Endothelial cell of hepatic sinusoid (primary cell): ENCODE measurements around the gene DCAF5.

Experiments
- in situ Hi-C: cut with HindIII; loops from 2 replicates; pipeline ENCODE4 v1.10.0; 2017; ENCODE audit warnings: low sequenced_read_pairs

DCAF5 gene

DNA sequence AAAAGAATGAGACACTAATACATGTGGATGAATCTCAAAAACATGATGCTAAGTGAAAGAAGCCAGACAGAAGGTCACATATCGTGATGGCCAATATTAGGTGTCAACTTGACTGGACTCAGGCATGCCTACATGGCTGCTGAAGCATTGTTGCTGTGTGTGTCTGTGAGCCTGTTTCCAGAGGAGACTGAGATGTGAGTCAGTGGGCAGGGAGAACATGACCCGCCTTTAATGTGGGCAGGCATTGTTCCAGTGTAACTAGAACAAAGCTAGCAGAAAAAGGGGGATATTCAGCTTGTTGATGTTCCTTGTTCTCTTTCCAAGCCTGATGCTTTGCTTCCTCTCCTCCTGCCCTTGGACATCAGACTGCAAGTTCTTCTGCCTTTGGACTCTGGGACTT, 47.6 kb downstream of the DCAF5 start:
- in situ Hi-C loops = no loop called here

DNA sequence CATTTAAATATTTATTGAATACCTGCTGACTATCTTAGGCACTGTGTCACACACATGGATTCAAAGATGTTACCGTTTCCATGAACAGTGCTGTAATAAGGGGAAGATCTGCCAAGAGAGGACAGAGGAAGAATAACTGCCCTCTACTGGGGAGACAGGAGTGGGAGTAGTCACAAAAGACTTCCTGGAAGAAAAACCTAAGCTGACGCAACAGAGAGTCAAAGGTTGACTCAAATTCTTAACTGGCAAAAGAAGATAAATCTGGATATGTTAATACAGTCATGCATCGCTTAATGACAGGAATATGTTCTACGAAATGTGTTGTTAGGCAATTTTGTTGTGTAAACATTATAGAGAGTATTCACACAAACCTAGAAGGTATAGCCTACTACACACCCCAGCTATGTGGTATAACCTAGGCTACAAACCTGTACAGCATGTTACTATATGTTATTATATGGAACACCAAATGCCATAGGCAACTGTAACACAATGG, 51.5 kb downstream of the DCAF5 start:
- in situ Hi-C loops = no loop called here

DNA sequence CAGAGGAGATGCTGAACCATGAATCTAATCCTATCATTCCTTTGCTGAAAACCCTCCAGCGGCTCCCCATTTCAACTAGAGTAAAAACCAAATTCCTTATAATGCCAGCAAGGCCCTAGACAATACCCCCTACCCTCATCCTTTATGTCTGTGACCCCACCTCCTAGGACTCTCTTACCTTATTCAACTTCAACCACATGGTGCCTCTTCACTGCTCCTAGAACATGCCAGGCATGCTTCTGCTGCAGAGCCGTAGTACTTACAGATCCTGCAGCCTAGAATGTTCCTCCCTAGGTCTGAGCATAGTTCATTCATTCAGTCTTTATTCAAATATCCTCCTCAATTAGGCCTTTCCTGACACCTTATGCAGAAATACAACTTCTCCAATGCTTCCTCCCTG, 54.9 kb downstream of the DCAF5 start:
- in situ Hi-C loops = no loop called here

DNA sequence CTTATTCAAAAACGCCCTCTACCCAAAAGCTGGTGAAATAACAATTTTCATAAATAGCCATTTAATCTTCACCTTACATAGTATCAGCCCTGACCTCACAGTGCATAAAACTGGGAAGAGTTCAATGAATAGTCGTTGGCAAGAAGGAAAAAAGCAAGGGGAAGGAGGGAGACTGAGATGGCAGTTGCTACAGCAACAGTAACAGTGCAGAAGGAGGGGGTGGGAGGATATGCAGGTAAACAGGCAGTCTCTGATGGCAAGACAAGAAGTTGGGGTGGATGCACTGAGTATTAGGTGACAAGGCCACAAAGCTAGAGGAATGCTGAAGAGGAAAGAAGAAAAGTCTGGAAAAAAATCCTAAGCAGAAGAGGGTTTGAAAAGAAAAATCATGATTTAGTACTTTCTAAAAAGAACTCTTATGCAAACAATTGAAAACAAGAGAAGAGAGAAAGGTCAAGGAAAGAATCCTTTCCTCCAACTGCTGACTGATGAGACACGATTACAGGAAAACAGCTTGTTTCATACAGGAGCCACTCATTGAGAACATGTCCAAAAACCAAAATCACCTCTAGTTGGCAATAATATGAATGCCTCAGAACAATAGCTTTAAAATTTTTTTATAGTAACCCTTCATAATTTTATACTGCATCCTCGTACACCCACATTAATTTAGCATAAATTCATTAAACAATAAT, 56.0 kb downstream of the DCAF5 start:
- in situ Hi-C loops = no loop called here

DNA sequence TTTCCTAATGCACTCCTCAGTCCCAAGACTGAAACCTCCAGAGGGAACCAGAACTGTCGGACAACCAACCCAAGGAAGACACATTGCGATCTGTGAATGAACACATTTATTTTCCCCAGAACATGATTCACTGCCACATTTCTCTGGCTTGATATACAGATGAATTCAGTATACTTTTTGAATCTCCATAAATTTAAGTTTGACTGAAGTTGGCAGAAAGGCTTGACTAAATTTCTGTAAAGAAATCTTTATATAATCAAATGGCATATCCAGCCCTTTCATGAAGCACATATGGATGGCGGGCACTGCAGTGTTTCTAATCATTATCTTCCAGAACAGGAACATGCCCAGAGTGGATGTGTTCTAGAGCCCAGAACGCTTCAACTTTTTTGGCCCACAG, 56.7 kb downstream of the DCAF5 start:
- in situ Hi-C loops = no loop called here

DNA sequence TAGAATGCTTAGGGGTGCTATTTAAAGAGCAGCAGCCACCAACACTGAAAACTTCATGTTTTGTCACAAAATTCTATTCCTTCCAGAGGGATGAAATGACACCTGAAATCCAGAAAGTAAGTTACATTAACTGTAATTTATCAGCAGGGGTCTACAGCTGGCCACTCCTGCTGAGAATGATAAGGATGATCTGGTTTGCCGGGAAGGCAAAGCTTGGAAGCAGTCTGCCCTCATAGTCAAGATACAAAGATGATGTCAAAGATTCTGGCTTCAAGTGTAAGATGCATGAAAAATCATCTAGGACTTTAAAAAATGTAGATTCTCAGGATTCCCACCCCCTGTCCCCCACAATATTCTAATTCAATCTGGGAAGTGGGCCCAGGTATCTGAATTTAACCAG, 58.4 kb downstream of the DCAF5 start:
- in situ Hi-C loops = loop anchor here (5.0 kb wide), 1 partner anchor 127 kb away; no protein-coding TSS in a partner anchor

DNA sequence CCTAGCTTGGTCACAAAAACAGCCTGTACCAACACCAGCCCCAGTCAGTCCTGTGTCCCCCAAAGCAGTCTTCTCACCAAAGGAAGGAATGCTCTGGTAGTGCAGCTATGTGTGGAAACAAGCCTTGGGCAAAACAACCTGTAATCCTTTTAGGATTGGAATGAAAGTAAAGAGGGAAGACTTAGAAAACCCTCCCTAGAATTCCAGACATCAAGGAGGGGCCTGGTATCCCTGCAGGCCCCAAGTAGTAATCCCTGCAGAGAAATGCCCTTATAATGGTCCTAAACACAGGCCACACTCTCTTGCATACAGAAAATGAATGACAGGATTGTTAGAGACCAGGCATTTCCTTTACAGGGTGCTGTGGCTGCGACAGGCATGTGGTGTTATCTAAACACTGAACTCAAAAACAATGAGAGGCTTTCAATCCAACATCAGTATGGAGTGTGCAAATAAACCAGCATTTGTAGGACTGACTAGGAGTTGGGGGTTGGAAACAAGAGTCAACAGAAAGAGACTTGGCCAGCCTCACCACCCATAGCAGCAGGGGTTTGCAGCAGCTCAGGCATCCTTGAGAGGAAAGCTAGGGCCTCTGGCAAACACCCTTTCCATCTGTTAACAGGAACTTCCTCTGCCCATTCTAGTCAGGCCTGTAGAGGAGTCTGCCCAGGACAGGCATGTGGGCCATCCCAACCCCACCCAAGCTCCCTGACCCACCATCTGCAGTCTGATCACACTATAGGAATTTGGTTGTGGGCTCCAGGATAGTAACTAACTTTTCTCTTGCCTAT, 59.1 kb downstream of the DCAF5 start:
- in situ Hi-C loops = loop anchor here (5.0 kb wide), 1 partner anchor 127 kb away; no protein-coding TSS in a partner anchor

DNA sequence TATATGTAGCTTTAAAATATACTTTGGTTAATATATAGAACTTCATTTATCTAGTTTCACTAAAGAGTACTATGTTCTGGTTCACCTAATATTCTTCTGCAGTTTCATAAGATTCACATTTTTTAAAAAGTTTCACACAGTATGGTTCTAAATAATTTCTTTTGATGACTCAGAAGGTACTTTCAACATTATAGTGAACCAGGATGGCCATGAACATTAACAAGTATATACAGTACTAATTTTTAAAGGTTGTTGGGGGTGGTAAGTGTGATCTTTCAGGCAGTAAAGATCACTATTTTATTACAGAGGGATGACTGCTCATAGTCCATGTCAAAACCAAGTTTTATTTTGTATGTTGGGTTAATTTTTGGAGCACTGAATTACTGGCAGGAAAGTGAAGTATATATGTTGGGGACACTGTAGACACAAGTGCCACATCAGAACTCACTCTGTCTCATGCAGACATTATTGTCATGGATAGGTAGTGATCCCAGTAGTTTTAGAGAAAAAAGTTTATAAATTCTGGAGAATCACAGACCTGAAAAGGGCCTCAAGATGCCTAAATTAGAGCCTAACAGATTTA, 60.0 kb downstream of the DCAF5 start:
- in situ Hi-C loops = loop anchor here (5.0 kb wide), 1 partner anchor 126 kb away; no protein-coding TSS in a partner anchor

DNA sequence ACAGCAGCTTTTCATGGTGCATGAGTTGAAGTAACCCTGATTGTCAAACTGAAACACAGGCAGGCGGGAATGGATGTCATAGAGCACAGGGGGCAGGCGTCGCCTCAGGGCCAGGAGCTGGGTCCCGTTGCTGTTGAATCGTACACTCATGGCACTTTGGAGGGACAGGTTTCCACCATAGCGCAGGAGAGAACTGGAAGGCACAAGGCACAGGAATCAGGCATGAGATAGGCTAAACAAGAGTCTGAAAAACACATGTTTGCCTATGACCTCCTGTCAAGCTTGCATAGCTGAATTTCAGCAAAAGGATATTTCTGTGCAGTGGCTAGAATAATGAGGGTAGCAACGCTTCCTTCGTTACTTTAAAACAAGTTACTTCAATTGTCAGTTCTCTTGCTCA, 61.2 kb downstream of the DCAF5 start:
- in situ Hi-C loops = loop anchor here (5.0 kb wide), 1 partner anchor 124 kb away; no protein-coding TSS in a partner anchor

DNA sequence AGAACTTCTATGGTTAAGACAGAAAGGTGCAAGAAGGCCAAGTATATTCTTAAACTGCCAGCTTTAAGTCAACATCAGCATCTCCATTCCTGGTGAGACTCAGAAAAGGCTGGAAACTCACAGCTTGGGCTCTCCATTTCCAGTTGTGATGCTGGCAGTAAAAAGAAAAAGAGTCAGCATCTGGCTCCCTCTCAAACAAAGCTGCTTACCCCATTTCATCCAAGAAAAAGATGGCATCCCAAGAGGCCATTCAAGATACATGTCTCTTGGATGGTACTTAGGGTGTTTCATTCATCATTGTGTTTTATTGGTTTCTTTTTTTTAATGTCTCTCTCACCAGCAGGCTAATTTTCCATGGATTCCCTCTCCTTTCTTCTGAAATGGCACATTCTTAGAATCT, 61.9 kb downstream of the DCAF5 start:
- in situ Hi-C loops = loop anchor here (5.0 kb wide), 1 partner anchor 124 kb away; no protein-coding TSS in a partner anchor

DNA sequence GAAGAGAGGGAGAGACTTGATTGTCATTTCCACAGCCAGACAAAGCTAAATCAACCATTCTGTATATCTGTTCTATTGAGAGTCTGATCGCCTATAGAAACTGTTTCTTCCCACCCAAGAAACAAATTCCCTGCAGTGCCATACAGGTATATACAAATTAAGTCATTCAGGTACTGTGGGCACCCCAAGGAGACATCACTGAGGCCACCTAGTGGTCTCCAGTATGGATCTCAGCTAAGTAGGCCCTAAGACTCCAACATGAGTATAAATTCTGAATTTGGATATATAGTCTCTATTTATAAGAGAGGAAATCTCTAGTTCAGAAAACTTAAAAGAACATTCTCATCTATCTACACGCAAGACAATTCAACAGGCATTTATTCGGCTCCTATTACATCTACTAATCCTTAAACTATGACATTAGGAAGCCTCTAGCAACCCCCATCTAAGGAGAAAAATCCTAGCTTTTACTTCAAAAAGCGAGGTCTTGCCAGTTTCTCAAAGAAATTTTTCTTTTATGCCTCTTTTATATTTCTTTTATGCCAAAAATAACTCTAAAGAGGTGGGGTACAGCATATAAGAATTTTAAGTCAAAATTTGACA, 62.6 kb downstream of the DCAF5 start:
- in situ Hi-C loops = loop anchor here (5.0 kb wide), 1 partner anchor 123 kb away; no protein-coding TSS in a partner anchor

DNA sequence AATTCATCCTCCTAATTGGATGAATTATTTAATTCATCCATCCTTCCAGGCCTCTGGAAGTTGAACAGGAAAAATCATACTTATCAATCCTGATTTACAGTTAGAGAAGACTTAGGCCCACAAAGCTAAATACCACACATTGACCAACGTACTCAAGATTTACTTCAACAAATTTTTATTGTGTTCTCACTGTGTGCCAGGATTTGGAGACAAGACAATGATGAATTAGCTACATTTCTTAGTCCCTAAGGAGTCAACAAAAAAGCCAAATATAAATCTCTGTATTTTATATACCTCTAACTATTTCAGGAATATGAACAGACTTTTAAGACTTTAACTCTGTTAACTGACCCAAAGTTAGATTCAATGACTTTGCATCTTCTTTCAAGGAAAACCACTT, 63.9 kb downstream of the DCAF5 start:
- in situ Hi-C loops = no loop called here

DNA sequence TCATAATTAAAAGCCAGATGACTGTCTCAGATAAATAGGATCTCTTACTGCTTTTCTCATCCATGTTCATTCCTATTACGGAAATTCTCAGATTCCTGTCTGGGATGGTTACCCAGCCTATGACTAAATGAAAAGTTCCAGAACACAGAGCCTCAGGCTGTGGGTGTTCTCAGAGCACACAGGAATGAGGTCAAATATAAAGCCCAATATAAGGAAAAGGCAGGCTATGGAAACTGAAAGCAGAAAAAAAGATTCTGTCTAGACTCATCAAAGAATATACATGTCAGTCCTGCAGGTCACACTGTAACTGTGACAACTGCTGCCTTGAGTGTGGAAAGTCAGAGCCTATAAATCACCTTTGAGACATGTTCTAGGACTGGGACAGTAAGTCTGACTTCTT, 64.3 kb downstream of the DCAF5 start:
- in situ Hi-C loops = no loop called here

DNA sequence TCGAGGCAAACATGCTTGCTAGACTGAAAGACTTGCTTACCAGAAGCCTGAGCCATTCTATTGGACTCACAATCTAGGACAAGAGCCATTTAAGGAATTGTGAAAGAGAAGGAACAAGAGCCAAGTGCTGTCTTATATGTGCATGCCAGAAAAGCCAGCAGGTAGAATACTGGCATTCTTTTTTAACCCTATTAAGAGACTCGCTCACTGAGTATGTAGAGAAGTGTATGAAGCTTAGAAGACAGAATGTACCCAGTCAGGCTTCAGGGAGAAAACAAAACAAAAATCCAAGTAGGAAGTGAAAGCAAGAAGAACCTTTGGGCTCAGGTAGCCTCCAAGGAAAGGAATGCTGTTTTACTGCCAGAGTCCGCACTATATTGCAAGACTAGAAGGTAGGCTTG, 65.9 kb downstream of the DCAF5 start:
- in situ Hi-C loops = no loop called here

DNA sequence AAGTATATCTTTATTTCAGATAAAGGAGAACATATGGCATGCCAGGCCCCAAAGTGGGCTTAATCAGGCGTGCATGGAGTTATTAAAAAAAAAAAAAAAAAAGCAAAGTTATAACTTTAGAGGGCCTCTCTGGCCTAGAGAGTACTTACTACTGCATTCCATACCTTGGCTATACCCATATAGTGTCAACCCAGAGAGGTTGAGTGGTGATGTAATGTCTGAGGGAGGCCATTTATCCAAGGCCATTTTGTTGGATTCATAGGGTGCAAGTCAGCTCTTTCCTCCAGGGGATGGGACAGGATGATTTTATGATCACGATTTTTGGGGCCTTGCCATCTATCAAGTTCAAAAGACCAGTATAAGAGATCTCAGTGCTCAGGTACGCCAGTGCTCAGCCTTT, 66.4 kb downstream of the DCAF5 start:
- in situ Hi-C loops = no loop called here

DNA sequence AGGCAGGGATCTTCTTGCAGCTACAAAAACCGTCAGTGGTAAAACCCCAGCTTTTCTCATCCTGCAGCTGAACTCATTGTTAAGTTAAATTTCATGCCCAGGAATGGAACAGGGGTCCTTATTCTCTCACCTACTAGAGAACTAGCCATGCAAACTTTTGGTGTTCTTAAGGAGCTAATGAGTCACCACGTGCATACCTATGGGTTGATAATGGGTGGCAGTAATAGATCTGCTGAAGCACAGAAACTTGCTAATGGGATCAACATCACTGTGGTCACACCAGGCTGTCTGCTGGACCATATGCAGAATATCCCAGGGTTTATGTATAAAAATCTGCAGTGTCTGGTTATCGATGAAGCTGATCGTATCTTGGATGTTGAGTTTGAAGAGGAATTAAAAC, 68.9 kb downstream of the DCAF5 start:
- in situ Hi-C loops = loop anchor here (5.0 kb wide), 1 partner anchor 37 kb away; no protein-coding TSS in a partner anchor

DNA sequence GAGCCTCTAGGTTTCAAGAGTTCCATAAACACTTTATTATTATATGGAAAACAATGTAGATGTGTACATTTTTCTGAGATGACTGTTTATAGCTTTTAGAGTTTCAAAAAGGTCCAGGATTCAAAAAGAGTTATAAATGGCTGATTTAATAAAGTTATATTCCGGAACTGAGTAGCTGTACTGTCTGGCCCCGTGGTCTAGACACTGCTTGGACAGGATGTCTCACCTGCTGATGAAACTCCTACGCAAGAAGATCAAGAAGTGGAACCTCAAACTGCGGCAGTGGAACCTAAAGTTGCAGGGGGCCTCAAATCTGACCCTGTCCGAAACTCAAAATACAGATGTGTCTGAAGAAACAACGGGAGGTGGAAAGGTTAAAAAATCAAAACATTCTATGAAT, 69.7 kb downstream of the DCAF5 start:
- in situ Hi-C loops = loop anchor here (5.0 kb wide), 1 partner anchor 36 kb away; no protein-coding TSS in a partner anchor

DNA sequence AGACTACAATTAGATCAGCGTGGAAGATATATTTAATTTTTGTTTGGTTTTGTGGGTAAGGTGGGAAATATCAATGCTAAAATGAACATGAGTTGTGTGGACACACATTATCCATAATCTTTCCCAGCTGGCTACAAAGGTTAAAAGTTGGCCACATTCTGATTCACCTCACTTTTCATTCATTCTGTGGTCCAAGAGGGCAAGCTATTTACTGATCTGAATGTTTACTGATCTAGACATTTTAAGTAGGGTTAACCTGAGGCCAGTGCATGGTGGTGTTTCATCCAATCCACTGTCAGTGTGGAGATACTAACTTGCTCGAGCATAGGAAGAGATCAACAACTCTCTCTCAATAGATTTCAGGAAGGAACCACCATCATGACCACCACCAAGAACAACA, 71.6 kb downstream of the DCAF5 start:
- in situ Hi-C loops = loop anchor here (5.0 kb wide), 1 partner anchor 34 kb away; no protein-coding TSS in a partner anchor

DNA sequence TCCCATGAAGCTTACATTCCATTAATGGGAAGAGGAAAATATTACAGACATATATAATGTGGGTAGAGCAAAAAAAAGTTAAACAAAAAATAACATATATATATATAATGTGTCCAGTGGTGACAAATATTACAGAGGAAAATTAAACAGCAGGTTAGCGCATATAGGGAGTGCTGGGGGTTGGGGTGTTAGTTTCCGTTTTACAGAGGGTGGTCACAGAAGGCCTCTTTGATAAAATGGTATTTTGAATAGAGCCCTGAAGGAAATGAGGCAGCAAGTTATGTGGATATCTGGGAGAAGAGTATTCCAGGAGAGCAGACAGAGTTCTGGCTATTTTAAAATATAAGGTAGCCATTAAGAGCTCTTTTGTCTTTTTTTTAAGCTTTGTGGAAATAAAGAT, 73.2 kb downstream of the DCAF5 start:
- in situ Hi-C loops = loop anchor here (5.0 kb wide), 1 partner anchor 32 kb away; no protein-coding TSS in a partner anchor

DNA sequence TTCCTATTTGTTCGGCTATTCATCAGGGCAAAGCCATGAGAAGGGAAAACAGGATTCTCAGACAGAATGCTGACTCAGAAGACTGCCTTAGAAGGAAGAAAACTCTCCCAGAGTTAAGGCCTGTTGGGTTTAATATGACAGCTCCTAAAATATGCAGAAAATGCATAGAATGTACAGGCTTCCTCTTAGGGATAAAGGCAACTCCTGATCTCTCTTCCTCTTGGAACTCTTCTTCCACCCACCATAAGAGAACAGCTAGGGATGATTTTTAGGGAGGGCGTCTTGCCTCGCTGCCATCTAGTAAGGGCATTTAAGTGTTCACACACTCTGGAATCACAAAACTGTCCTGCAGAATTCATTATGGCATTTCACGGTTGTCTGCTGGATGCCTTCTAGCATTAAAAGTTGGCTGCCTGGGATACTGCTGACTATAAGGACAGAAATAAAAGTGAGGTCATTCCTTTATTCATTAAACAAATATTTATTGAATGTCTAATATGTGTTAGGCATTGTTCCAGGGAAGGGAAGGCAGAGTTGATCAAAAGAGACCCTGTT, 73.7 kb downstream of the DCAF5 start:
- in situ Hi-C loops = no loop called here

DNA sequence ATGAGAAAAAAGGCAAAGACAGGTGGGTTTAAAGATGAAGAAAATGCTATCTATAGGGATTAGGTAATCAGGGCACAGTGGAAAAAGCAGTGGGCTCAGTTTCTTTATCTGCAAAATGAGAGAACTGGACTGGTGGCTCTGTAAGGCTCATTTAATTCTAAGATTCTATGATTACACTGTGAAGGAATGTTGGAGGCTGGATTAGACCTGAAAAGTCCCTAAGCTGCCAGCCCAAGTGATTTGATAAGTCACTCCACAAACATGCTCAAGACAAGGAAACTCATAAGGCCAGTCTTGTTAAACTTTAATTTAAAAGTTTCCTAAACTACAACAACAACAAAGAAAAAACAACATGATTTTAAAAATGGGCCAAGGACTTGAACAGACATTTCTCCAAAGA, 75.1 kb downstream of the DCAF5 start:
- in situ Hi-C loops = no loop called here
